Fibroblast of pulmonary artery (primary cell): ENCODE measurements around the gene TP73.
A peak's percentile ranks its signal among the peaks of the same experiment; 100 is the strongest.

Experiments used
- DNase-seq: peaks from one replicate; pipeline ENCODE4 v3.0.0-alpha.2; 2010; ENCODE audit warnings: low read depth
- H3K4me3 ChIP-seq: replicated peaks from 2 replicates; pipeline ENCODE4 v1.5.1; 2011; ENCODE audit warnings: low read depth, mild to moderate bottlenecking, control low read depth, low read length, moderate library complexity
- TF ChIP-seq, protein P1 (sequence below): IDR thresholded peaks from 2 replicates; pipeline ENCODE4 v1.5.1; 2011; ENCODE audit warnings: mild to moderate bottlenecking, control low read depth, low read length, inconsistent platforms; ENCODE audit errors: missing control alignments

The TP73 gene

DNA sequence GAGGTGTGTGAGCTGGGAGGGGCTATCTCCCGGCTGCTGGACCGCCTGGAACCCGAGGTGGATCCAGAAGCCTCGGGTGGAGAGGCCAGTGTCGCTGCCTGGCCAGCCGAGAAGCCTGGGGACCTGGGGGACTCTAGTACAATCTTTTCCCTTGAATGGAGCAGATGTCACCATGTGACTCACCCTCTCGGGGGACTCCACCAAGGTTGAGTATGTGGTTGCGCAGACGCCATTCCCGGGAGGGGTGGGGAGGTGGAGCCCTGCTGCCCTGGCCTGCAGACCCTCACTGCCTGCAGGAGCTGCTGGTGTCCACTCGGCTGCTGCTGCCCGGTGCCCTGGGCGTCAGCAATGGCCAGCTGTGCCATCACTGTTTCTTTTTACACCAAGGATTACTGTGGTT, 40.3 kb downstream of the TP73 start:
- DNase-seq, result no peak
- H3K4me3 ChIP-seq, result no peak overlapping the region
- TF ChIP-seq, protein P1, sequence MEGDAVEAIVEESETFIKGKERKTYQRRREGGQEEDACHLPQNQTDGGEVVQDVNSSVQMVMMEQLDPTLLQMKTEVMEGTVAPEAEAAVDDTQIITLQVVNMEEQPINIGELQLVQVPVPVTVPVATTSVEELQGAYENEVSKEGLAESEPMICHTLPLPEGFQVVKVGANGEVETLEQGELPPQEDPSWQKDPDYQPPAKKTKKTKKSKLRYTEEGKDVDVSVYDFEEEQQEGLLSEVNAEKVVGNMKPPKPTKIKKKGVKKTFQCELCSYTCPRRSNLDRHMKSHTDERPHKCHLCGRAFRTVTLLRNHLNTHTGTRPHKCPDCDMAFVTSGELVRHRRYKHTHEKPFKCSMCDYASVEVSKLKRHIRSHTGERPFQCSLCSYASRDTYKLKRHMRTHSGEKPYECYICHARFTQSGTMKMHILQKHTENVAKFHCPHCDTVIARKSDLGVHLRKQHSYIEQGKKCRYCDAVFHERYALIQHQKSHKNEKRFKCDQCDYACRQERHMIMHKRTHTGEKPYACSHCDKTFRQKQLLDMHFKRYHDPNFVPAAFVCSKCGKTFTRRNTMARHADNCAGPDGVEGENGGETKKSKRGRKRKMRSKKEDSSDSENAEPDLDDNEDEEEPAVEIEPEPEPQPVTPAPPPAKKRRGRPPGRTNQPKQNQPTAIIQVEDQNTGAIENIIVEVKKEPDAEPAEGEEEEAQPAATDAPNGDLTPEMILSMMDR, result no peak

DNA sequence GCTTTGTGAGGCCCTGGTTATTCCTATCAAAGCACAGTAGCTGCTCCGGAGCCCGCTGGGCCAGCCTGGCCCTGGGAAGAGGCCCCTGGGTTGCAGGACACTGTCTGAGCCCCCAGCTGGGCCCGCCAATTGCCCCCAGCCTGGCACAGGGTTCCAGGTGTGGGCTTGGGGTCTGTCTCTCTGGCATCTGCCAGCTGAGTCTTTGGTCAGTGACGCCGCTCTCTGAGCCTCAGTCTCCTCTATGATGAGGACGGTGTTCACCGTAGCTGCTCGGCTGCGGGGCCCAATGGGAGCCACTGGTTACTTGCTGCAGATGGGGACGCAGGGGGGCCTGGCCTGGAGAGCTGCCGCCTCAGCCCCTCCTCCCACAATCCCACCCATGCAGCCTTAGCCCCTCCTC, 41.0 kb downstream of the TP73 start:
- DNase-seq, result no peak
- TF ChIP-seq, protein P1, result no peak

DNA sequence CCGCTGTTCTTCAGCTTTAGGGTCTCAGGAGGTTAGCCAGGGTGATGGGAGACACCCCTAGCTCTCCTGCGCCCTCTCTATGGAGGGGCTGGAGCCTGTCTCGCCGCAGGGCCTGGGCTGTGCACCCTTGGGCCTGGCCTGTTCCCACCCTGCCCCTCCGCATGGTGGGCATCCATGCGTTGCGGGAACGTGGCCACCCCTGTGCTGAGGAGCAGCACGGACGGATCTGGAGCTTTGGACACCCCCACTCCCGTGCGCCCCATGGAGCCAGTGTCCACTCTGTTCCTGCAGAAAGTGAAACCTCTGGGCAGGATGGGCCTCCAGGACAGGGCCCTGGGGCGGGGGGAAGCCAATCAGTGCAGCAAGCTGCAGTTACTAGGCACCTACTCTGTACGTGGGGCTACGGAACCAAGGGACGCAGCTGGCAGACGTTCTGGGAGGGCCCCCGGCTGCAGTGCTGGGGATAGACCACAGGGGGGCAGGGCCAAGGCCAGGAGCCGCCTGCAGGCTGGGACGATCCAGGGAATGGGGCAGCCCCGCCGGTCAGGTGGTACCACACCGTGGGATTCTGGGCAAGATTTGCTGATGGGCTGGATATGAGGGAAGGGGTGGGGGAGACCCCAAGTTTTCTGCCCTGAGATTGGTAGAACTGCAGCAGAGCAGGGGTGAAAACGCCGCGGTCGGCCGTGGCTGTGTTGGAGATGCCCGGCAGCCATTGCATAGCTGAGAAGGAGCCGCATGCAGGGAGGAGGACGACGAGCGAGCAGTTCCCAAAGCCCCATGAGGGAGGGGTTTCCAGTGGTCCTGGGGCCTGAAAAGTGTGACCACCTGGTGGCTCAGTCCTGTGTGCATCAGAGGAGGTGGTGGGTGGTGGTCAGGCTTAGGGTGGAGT, 43.3 kb downstream of the TP73 start:
- peak; percentile 28 for DNase-seq
- H3K4me3 ChIP-seq, result no peak overlapping the region
- TF ChIP-seq, protein P1, result peak; percentile 72

More for the DNA sequence above, 41.0 kb downstream of the TP73 start:
- H3K4me3 ChIP-seq, result no peak overlapping the region

DNA sequence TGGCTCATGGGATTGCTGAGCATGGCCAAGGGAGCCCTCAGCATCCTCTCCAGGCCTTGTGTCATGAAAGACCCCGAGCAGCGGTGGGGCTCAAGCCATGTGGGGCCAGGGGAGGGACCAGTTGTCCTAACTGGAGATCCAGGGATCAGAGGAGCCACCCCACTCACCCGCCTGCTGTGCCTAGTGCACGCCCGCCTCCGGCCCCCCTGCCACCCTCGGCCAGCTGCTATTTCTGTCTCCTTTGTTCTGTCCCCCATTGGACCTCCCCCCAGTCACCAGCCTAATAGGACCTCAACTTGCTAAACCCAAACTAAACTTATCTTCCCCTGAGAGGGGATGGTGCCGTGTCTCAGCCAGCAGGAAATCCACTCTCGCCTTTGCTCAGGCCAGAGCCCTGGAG, 44.4 kb downstream of the TP73 start:
- no peak for DNase-seq
- TF ChIP-seq, protein P1, result no peak
- no peak overlapping the region for H3K4me3 ChIP-seq

DNA sequence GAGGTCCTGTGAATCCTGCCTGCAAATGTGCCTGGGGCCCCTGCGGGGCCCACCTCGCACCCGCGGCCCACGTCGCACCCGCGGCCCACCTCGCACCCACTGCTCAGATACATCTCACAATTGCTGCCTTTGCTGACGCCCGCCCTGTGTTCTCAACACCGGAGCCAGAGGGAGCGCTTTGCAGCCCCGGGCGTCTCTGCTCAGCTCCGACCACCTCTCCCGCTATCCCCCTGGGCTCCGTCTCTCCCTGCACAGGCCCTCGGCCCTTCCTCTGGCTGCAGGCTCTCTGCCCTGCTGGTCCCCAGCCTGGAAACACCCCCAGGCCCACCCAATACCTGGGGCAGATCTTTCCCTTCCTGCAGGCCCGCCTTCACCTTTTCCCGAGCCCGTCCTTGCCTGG, 44.8 kb downstream of the TP73 start:
- no peak for DNase-seq
- TF ChIP-seq, protein P1, result no peak
- H3K4me3 ChIP-seq, result no peak overlapping the region

DNA sequence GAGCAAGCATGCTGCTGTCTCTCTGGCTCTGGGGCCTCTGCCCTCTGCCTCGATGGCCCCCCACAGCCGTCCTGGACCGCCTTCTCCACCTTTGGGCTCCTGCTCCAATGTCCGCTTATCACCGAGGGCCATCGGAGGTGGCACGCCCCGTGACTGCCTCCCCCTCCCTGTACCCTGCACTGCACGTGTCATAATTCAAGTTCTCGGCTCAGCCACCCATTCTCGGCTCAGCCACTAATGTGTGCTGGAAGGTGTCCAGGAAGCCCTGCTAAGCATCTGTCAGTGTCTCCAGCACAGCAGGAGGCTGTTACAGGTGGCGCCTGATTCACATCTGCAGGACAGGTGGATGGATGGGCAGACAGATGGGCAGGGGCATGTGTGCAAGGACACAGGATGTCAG, 45.5 kb downstream of the TP73 start:
- TF ChIP-seq, protein P1, result no peak
- H3K4me3 ChIP-seq, result no peak overlapping the region
- no peak for DNase-seq
